Kidney glomerular epithelial cell (primary cell): ENCODE data around the gene CFAP70.

Experiments used
- DNase-seq: peaks from one replicate; lab custom pipeline; 2025; lab: John Stamatoyannopoulos, UW

Gene CFAP70

GRCh38 chr10:73252445-73253224, 106.0 kb downstream of the CFAP70 start, which contains the start of gene MRPS16:
Gene MRPS16 (minus strand): TSS chr10:73252644. CDS start chr10:73252482, 162 bp downstream.
- peak; percentile 96 for DNase-seq

- DNase-seq: no peak
Observed at GRCh38 chr10:73251683-73252444, 106.8 kb downstream of the CFAP70 start.

DNA sequence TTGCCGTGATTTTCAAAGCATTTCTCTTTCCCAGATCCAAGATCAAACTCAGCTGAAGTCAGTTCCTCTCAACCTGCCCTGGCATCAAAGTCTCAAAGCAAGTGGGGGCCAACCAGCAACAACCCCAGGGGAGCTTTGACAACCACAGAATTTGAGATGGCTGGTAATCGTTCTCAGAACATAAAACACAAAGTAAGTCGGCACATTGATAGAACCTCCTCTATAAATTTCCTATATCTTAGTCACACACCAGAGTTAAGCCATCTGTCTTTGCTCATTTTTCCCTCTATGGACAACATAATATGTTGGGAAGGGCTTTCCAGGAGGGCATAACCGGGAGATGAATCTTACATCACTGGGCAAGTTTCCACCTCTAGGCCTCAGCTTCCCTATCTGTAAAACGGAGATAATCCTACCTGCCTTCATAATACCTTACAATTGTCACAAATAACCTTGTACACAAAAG, 110.4 kb downstream of the CFAP70 start:
- DNase-seq: no peak

GRCh38 chr10:73247509-73248258, 111.0 kb downstream of the CFAP70 start:
- DNase-seq: no peak

DNA sequence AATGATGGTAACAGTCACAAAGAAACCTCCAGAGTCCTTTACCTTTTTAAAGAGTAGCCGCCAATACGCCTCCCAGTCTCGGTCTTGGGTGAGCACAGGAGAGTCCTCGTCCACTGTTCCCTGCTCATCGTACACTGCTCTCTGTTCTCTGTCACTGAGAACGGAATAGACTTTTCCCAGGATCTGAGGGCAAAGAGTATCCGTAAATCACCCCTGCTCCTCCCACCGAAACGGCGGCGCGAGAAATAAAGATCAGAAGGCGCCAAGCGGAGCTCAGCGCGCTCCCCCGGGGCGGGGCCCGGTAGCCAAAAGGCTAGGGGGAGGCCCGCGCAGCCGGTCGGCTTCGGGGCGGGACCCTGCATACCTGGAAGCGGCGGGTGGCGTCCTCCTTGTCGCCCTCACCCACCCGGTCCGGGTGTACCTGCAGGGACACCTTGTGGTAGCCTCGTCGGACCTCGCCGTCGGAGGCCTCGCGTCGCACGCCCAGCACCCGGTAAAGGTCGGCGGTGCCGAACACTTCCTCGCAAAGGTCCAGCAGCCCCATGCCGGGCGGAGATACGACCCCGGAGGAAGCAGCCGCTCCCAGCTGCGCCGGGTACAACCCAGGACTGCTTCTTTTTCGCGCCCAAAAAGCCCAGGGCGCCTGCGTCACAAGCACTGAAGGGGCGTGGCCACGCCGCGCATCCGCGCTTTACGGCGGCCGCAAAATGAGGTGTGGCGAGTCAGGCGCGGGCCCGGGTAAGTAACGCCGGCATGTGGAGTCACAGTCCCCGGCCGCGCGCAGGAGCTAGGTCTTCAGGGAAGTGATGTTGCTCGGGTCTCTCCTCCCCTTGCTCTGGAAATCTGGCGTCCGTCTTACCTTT, 111.8 kb downstream of the CFAP70 start, which contains the start of gene DNAJC9:
Gene DNAJC9 (minus strand): TSS at position 610 of the 863 bp plus-strand sequence. CDS start 66 bp downstream, at position 544.
- DNase-seq: peak; percentile 87

GRCh38 chr10:73246322-73246645, 112.4 kb downstream of the CFAP70 start:
- no peak for DNase-seq

DNA sequence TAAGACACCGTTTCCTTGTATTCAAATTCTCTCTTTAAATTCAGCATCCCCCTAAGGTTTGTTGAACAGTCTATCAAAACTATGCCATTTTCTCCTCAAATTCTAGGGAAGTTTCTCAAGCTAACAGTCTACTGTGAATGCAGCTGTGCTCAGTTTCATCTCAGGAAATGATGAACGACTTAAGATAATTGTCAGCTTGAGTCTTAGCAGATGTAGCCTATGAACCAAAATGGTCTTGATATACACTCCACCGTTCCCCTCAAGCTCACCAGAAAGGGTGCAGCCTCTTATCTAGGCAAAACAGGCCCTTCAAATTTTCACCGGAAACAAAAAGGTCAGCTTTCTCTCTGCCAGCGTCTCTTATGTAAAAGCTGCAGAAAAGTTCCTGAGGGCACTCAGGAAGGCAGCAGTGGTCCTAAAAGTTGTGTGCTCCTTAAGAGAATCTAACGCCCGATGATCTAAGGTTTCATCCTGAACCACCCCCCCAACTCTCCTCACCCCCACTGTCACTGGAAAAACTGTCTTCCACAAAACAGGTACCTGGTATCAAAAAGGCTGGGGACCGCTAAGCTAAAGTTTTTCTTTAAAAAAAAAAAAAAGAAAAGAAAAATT, 113.7 kb downstream of the CFAP70 start:
- no peak for DNase-seq

DNA sequence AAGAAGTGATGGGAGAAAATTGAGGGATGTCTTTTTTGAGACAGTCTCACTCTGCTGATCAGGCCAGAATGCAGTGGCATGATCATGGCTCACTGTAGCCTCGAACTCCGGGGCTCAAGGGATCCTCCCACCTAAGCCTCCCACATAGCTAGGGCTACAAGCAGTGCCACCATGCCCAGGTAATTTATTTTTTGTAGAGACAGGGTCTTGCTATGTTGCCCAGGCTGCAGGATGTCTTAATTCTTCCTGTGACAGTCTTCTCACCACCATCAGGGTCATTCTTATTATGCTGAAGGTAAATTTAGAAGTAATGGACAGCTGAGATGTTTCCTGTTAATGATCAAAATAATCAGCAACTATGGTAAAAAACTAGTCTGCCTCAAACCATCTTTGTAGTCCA, 118.8 kb downstream of the CFAP70 start:
- DNase-seq: no peak

DNA sequence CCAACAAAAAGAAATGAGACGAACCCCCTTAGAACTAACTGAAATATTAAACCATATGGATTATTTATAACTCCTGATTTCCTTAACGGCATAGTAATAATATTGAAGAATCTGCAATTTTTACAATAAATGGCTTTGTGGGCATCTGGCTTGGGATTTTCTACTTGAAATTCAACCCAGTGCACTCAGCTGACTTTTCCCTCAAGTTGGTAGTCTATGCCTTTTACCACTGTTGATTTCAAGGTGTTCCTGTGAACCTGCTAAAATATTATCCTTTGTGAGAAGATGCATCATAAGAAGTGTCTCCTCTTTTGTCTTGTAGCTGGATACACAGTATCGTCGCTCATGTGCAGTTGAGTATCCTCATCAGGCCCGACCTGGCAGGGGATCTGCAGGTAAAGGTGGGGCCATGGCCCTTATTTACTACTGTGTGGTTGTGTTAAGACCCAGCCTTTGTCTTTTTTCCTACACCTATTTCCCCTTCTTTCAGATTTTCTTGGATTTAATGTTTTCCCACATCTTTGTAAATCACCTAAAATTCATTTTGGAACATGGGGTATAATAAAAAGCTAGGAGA, 119.6 kb downstream of the CFAP70 start:
- no peak for DNase-seq

GRCh38 chr10:73234695-73235094, 124.0 kb downstream of the CFAP70 start:
- DNase-seq: no peak

DNA sequence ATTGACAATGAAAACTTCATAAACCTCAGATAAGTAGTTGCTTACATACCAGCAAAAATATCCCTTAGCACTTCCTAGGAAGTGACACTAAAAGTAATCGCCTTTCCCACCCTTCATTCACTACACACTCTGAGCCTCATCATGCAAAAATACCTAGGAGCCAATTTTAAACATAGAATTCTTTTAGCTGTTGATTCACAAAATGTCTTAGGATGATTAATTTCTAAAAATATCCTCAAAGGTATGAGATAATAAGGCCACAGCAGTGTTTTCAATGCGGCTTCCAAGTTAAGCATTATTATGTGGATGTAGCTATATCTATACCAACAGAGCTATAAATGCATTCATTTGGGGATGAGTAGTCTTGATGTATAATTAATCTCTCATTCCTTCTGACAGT, 124.8 kb downstream of the CFAP70 start:
- no peak for DNase-seq

DNA sequence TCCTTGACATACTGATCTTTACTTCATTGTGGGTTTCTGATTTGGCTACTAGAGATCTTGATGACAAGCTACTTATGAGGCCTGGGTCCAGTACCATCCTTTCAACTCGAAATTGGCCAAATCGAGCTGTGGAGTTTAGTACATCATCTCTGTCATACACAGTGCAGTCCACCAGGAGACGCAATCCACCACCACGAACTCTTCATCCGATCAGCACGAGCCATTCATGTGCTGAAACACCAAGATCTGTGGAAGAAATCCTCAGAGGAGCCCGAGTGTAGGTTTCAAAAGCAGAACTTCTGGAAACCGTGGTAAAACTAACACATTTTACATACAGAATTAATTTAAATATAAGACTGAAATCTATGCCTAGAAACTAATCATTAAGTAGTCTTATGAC, 125.8 kb downstream of the CFAP70 start:
- DNase-seq: no peak

- DNase-seq: no peak
Observed at GRCh38 chr10:73229567-73229966, 129.1 kb downstream of the CFAP70 start.

GRCh38 chr10:73228247-73228646, 130.4 kb downstream of the CFAP70 start:
- no peak for DNase-seq

- DNase-seq: no peak
Observed at GRCh38 chr10:73226663-73227062, 132.0 kb downstream of the CFAP70 start.

- DNase-seq: no peak
Observed at GRCh38 chr10:73225518-73225917, 133.1 kb downstream of the CFAP70 start.

- DNase-seq: no peak
Observed at GRCh38 chr10:73220989-73221388, 137.7 kb downstream of the CFAP70 start.

DNA sequence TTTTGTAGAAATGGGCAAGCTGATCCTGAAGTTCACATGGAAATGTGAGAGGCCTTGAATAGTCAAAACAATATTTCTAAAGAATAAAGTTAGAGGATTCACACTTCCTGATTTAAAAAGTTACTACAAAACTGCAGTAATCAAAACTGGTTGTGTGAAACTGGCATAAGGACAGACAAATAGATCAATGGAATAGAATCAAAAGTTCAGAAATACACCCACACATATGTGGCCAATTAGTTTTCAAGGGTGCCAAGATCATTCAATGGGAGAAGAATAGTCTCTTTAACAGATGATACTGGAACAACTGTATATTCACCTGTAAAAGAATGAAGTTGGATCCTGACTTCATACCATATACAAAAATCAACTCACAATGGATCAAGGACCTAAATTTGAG, 139.3 kb downstream of the CFAP70 start:
- DNase-seq: no peak

DNA sequence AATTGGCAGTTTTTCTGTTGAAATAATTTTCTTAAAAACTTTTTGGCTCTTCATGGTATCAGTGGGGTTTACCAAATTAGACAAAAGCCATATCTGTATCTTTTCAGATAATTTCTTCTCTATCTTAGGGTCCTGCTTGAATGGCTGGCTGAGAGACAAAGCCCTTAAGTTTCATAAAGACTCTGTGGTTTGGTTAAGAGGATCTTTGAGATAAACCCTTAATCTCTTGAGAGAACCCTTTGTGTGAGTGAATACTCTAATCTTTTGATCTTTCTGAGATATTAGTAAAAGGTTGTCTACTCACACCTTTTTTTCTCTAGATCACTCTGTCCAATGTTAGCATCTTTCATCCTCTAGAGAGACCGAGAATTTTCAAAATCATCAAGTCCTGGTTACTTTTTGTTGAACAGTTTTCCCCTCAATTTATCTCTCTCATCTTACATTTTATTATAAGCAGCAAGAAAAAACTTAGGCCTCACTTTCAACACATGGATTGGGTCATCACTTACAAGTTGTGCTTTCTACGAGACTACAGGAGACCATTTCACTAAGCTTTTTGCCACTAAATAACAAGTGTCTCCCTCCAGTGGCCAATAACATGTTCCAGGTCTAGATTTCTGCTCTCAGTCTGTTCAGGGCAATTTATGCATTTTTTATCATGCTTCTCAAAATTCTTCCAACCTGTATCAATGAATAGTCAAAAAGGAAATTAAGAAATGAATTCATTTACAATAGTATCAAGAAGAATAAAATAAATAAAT, 140.1 kb downstream of the CFAP70 start:
- no peak for DNase-seq

DNA sequence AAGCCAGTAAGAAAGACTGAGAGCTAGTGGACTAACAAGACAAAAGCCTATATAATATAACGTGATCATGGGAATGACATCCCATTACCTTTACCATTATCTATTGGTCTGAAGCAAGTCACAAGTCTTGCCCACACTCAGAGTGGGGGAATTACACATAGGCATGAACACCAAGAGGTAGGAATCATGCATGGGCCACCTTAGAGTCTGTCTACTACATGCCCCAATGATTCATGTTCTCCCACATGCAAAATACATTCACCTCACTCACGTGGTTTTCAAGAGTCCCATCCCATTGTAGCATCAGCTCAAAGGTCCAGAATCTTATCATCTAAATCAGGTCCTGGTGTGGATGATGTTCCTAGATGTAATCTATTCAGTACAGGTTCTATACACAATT, 141.0 kb downstream of the CFAP70 start:
- no peak for DNase-seq
